Astrocyte of the spinal cord (primary cell): ENCODE measurements around the gene CNTNAP5.
"Not testable (repeated sequence)": the region's sequence is repeated elsewhere in the genome, so short reads cannot be mapped to it uniquely, and the experiment has no call there.

Experiments used
- DNase-seq: peaks from one replicate; pipeline ENCODE4 v3.0.0; 2011; ENCODE audit warnings: low read depth, low spot score
- H3K4me3 ChIP-seq: 2 replicates; pipeline ENCODE4 v1.5.1; 2011; ENCODE audit warnings: low read depth, mild to moderate bottlenecking, low read length, moderate library complexity
- CTCF ChIP-seq: IDR thresholded peaks from 2 replicates; pipeline ENCODE4 v1.5.1; 2012; ENCODE audit warnings: low read depth, mild to moderate bottlenecking, low read length, inconsistent platforms
- in situ Hi-C: cut with HindIII; loops from 2 replicates; pipeline ENCODE4 v1.10.0; 2017; ENCODE audit warnings: low sequenced_read_pairs

The CNTNAP5 gene

DNA sequence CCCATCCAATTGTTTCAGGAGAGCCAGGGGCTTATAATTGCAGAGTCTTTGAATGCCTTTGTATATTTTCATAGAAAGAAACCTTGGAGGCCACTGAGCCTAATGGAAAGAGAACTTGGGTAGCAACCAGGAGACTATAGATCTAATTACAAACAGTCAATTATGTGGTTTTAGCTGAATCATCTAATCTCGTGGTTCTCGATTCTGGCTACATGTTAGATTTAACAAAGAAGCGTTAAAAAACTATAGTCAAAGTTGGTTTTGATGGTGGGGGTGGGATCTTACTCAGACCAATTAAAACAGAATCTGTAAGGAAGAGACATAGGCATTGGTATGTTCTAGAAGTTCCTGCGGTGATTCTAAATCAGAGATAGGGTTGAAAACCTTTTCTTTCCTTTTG is 344.1 kb downstream of the CNTNAP5 start:
- in situ Hi-C loops: no loop called here
- no peak overlapping the region for H3K4me3 ChIP-seq
- TF ChIP-seq CTCF: no peak
- DNase-seq: no peak

DNA sequence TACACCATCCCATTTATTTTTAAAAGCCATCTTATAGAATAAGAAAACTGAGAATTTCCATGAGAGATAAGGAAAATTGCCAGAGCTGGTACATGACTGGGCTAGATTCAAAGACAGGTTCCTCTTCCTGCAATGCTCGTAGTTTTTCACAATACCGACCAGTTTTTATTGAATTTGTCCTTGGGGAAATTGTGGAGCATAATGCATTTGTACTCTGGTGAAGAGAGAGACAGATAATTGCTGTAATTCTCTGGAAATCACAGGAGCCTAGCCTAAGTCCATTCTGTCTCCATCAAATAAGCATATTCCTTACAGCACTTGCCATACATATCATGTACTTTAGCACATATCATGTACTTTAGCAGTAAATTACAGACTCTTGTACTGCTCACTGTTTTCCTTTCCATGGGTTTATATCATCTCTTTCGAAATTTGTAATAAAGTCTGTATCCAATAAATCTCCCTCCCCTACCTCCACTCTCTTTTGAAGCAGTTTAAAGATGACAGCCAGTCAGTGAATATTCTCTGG is 355.2 kb downstream of the CNTNAP5 start:
- no peak for TF ChIP-seq CTCF
- in situ Hi-C loops: no loop called here
- no peak for DNase-seq
- H3K4me3 ChIP-seq: no peak overlapping the region

DNA sequence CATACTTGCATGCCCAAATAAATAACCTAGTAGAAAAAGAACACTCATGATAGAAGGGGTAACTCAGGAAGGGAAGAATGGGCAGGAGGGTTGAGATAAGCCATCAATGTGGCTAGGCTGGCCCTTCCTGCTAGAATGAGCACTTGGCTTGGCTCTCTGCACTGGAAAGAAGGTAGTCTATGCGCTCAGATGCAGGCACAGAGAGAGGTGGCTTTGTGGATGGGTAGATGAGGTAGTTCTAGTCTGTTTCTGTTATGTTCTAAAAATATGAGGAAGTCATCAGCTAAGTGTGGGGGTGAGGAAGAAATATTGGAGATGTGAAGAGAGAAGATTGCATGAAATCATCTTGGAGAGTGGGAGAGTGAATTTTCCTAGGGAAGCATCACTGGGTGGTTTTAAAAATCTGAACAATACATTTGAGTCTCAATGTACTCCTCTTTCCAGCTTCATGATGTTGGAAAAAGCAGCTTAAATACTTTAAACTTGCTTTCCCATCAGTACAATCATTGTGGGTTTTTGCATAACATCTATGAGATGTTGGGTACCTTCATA is 357.1 kb downstream of the CNTNAP5 start:
- H3K4me3 ChIP-seq: no peak overlapping the region
- no peak for TF ChIP-seq CTCF
- no peak for DNase-seq
- in situ Hi-C loops: no loop called here

DNA sequence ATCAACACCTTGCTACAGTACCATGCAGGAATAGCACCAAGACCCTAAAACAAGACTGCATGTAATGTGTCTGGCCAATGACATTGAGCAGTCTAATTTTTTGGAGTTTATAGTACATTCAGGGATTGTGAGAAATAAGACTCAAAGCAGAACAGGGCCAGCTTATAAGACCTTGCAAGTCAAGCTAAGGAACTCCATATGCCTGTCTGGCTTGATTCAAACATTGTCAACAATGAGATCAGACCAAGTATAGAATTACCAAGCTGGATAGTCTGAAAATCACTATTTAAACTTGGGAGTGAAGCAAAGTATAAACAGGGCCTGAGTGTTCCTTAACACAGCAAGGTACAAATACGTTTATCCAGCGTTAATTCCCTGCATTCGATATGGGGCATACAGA is 370.9 kb downstream of the CNTNAP5 start:
- in situ Hi-C loops: no loop called here
- no peak for TF ChIP-seq CTCF
- H3K4me3 ChIP-seq: no peak overlapping the region
- DNase-seq: no peak

DNA sequence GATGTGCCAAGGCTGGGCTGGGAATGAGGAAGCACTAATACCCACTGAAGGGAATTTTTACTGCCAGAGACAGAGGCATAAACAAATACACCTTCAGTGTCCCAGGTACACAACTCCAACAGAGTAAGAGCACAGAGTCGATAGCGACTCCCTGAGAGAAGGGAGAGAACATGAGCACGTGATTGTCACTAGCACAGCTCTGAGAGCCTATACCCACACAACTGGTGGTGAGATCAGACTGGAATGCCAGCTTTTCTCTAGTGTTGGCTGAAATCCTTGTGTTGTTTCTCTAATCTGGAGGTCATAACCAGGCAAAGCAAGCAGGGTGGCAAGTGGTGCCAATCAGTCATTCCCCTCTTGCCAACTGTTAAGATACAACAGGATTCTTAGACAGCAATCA is 377.2 kb downstream of the CNTNAP5 start:
- in situ Hi-C loops: no loop called here
- no peak for DNase-seq
- no peak overlapping the region for H3K4me3 ChIP-seq
- TF ChIP-seq CTCF: no peak

- DNase-seq, in situ Hi-C loops, H3K4me3 ChIP-seq: not testable (repeated sequence)
These were observed 382.9 kb downstream of the CNTNAP5 start for GRCh38 chr2:124407836-124408534.

GRCh38 chr2:124424074-124424473 is 399.0 kb downstream of the CNTNAP5 start:
- no peak for TF ChIP-seq CTCF
- no peak overlapping the region for H3K4me3 ChIP-seq
- no peak for DNase-seq
- in situ Hi-C loops: no loop called here
